HepG2 (cell line): Measurements from ENCODE around the gene GNG4. TPM values are rescaled to one million over a fixed set of nuclear protein-coding genes. Genes with fewer than 3 reads are reported as not detected.

Experiments used
- ATAC-seq: fragments of 200-7000 bp; cut with Tn5 transposase; 3 replicates; pipeline ENCODE4 v1.9.1; 2020; ENCODE audit warnings: mild to moderate bottlenecking, moderate library complexity
- BruUV-seq: library from RNA; stranded (reverse); fragments of 400-500 nt; replicated peaks from 2 replicates; lab custom pipeline; 2021; lab: Mats Ljungman, UMichigan
- CTCF ChIA-PET: fragments of 300-600 bp; formaldehyde crosslinking; extraction: SDS; loops from one replicate; lab custom pipeline; 2021; ENCODE audit warnings: low total read pairs, inconsistent platforms, low intra/inter-chr PET ratio; lab: Yijun Ruan, JAX
- POLR2A ChIA-PET: fragments of 350-600 bp; sonication (Branson Sonifier 250); formaldehyde crosslinking; loops from one replicate; lab custom pipeline; 2020; ENCODE audit warnings: antibody characterized with exemption, inconsistent platforms; lab: Yijun Ruan, JAX
- DNase-seq: peaks from one replicate; pipeline ENCODE4 v3.0.0-alpha.2; 2015; ENCODE audit warnings: low spot score
- FAIRE-seq: peaks from 3 replicates; lab custom pipeline; 2011; peaks lifted over from hg19 to GRCh38; lab: Jason Lieb, UNC
- H2AFZ ChIP-seq: one replicate; pipeline ENCODE4 v1.6.1; 2011; ENCODE audit warnings: low read length, inconsistent platforms
- H3K27ac ChIP-seq: fragments of 300-600 bp; 3 replicates; pipeline ENCODE4 v1.8.0; 2011; ENCODE audit warnings: mixed run types, mild to moderate bottlenecking, mixed read lengths, low read length, inconsistent platforms; ENCODE audit not compliant: insufficient read depth; ENCODE audit errors: extremely low read length
- H3K27me3 ChIP-seq, 2 experiments: fragments of 200-600 bp in 1 of 2; 2 replicates in 1 of 2; 3 replicates in 1 of 2; pipeline versions ENCODE4 v1.6.0 to v1.8.0; 2011; ENCODE audit warnings: low read length in 2 of 2, mild to moderate bottlenecking in 2 of 2, moderate library complexity in 2 of 2, inconsistent platforms in 1 of 2; ENCODE audit not compliant: insufficient read depth in 2 of 2, control insufficient read depth in 1 of 2
- H3K36me3 ChIP-seq, 2 experiments: fragments of 200-600 bp in 1 of 2; replicated peaks in 1 of 2; 2 replicates in 1 of 2; 3 replicates in 1 of 2; pipeline versions ENCODE4 v1.5.1 to v1.8.0; 2011; ENCODE audit warnings: low read length in 2 of 2, inconsistent platforms in 1 of 2; ENCODE audit not compliant: insufficient read depth in 2 of 2, control insufficient read depth in 1 of 2
- H3K4me1 ChIP-seq: 2 replicates; pipeline ENCODE4 v1.5.1; 2012; ENCODE audit warnings: low read length, inconsistent platforms; ENCODE audit not compliant: insufficient read depth
- H3K4me2 ChIP-seq: 2 replicates; pipeline ENCODE4 v1.6.0; 2011; ENCODE audit warnings: low read depth, low read length, inconsistent platforms
- H3K4me3 ChIP-seq, 3 experiments: fragments of 200-600 bp in 1 of 3; sonication (generic), shearing (Covaris generic) in 1 of 3; replicated peaks in 1 of 3; 2 replicates each; pipeline ENCODE4 v1.5.1; 2011 to 2016; ENCODE audit warnings: low read length in 3 of 3, inconsistent platforms in 2 of 3, low read depth in 2 of 3, mild to moderate bottlenecking in 2 of 3, control low read depth in 1 of 3, mixed read lengths in 1 of 3; ENCODE audit not compliant: insufficient read depth in 1 of 3
- H3K79me2 ChIP-seq: one replicate; pipeline ENCODE4 v1.6.1; 2011; ENCODE audit warnings: low read length, inconsistent platforms; ENCODE audit not compliant: insufficient read depth
- H3K9ac ChIP-seq: 2 replicates; pipeline ENCODE4 v1.6.0; 2011; ENCODE audit warnings: mild to moderate bottlenecking, low read depth, low read length, inconsistent platforms; ENCODE audit not compliant: insufficient read depth
- H3K9me3 ChIP-seq: 2 replicates; pipeline ENCODE4 v1.5.1; 2012; ENCODE audit warnings: mild to moderate bottlenecking, low read length
- H4K20me1 ChIP-seq: 2 replicates; pipeline ENCODE4 v1.6.0; 2011; ENCODE audit warnings: inconsistent platforms, mild to moderate bottlenecking, low read length, moderate library complexity; ENCODE audit not compliant: insufficient read depth
- ASH2L ChIP-seq: fragments of 300-600, 200-600 bp; sonication (generic); IDR thresholded peaks from 2 replicates; pipeline ENCODE4 v1.7.0; 2017; ENCODE audit warnings: low read depth, mild to moderate bottlenecking, moderate library complexity, mixed read lengths, low read length; ENCODE audit not compliant: insufficient read length
- MATR3 ChIP-seq: sonication (generic); formaldehyde crosslinking; IDR thresholded peaks from 2 replicates; pipeline ENCODE4 v1.4.0; 2020; ENCODE audit warnings: missing genetic modification reagents
- MLLT10 ChIP-seq: sonication (generic); formaldehyde crosslinking; IDR thresholded peaks from 2 replicates; pipeline ENCODE4 v1.4.0; 2020; ENCODE audit warnings: missing genetic modification reagents
- NCOR1 ChIP-seq: fragments of 200-600 bp; sonication (generic); IDR thresholded peaks from 2 replicates; pipeline ENCODE4 v1.7.0; 2017; ENCODE audit warnings: antibody characterized with exemption, low read length, borderline replicate concordance
- NFKB2 ChIP-seq: sonication (generic); formaldehyde crosslinking; IDR thresholded peaks from 2 replicates; pipeline ENCODE4 v1.4.0; 2020; ENCODE audit warnings: missing genetic modification reagents, borderline replicate concordance
- SIN3A ChIP-seq: IDR thresholded peaks from 2 replicates; pipeline ENCODE4 v1.6.1; 2011; ENCODE audit warnings: low read depth, mild to moderate bottlenecking, control low read depth, low read length, borderline replicate concordance
- SMAD1 ChIP-seq: sonication (generic); formaldehyde crosslinking; IDR thresholded peaks from 2 replicates; pipeline ENCODE4 v1.4.0; 2020; ENCODE audit warnings: missing genetic modification reagents, low read depth, mild to moderate bottlenecking, borderline replicate concordance
- TAF15 ChIP-seq: fragments of 200-400 bp; formaldehyde crosslinking; IDR thresholded peaks from one replicate; pipeline ENCODE4 v1.6.1; 2018; ENCODE audit warnings: mild to moderate bottlenecking, low read depth, low read length; ENCODE audit not compliant: poor library complexity, severe bottlenecking
- ZFY ChIP-seq: sonication (generic); formaldehyde crosslinking; IDR thresholded peaks from 2 replicates; pipeline ENCODE4 v1.4.0; 2020; ENCODE audit warnings: missing genetic modification reagents
- ZNF790 ChIP-seq: sonication (generic); formaldehyde crosslinking; IDR thresholded peaks from 2 replicates; pipeline ENCODE4 v1.8.0; 2022; ENCODE audit warnings: missing genetic modification reagents, mild to moderate bottlenecking, borderline replicate concordance
- WGBS: methylation state at CpG from one replicate; pipeline ENCODE4 v1.1.6; 2017; ENCODE audit warnings: low lambda C conversion rate; 5-methylcytosine and 5-hydroxymethylcytosine counted together
- in situ Hi-C: cut with HindIII; loops from 2 replicates; pipeline ENCODE4 v1.10.0; 2017; ENCODE audit warnings: low pct_unique_long_range_greater_than_20kb; ENCODE audit not compliant: extremely low pct_ligation_motif_present
- intact Hi-C: fragments of 100-400 bp; cut with micrococcal nuclease; formaldehyde crosslinking; loops from one replicate; pipeline ENCODE4 v1.10.0; 2022; ENCODE audit not compliant: unreplicated experiment
- polyA plus RNA-seq, 8 experiments: library from polyadenylated mRNA; depleted of rRNA in 3 of 8; stranded (reverse) in 7 of 8; unstranded in 1 of 8; fragments of >200 nt; fragmentation: Illumina TruSeq in 4 of 8; extraction: Trizol in 4 of 8; gene quantifications; 2 replicates each; pipeline versions ENCODE4 v1.2.1 to v1.2.3, GENCODE V29; 2011 to 2016; ENCODE audit warnings: low read depth in 4 of 8, missing spikeins in 1 of 8, mixed read lengths in 1 of 8; ENCODE audit not compliant: insufficient read depth in 1 of 8
- total RNA-seq, 5 experiments: library from RNA; depleted of rRNA; stranded (reverse); fragments of >200 nt; fragmentation: Illumina TruSeq; extraction: Trizol; gene quantifications; 2 replicates each; pipeline ENCODE4 v1.2.3, GENCODE V29; 2016; ENCODE audit warnings: low read depth in 1 of 5
- TF ChIP-seq, protein P1 (sequence below): sonication (generic); formaldehyde crosslinking; IDR thresholded peaks from 2 replicates; pipeline ENCODE4 v1.9.0; 2022; ENCODE audit warnings: low read depth, missing genetic modification reagents
- TF ChIP-seq, protein P2 (sequence below): IDR thresholded peaks from 2 replicates; pipeline ENCODE4 v1.6.1; 2012; ENCODE audit warnings: inconsistent platforms
- TF ChIP-seq, protein P3 (sequence below): sonication (generic); formaldehyde crosslinking; IDR thresholded peaks from 2 replicates; pipeline ENCODE4 v1.4.0; 2020; ENCODE audit warnings: missing genetic modification reagents

The GNG4 gene
- total and polyA plus RNA-seq, 2 of the 13 experiments (the other 11 are each of a cell fraction or from before 2014, with no cell fraction given), result 27.1 to 69.5 TPM

GRCh38 chr1:235659186-235659771, 9.7 kb upstream of the GNG4 start:
- H2AFZ ChIP-seq, result no peak overlapping the region
- no peaks in the 10 kb centered on the region for H4K20me1 ChIP-seq
- no TSS peak for BruUV-seq
- intact Hi-C loops (loop anchor here (5.0 kb wide), 1 partner anchor 73 kb away; no protein-coding TSS in a partner anchor), in situ Hi-C loops (no loop called here)
- ATAC-seq (no peak), FAIRE-seq (no peak), DNase-seq (no peak)
- no peak overlapping the region for H3K27ac ChIP-seq
- no peaks in the 10 kb centered on the region for H3K36me3 ChIP-seq
- no peak overlapping the region for H3K4me3 ChIP-seq
- CTCF ChIA-PET, result no interaction called here
- peaks cover 32% of the 10 kb centered on the region for H3K4me1 ChIP-seq
- H3K79me2 ChIP-seq, result no peaks in the 10 kb centered on the region
- TF ChIP-seq ASH2L (no peak), ZNF790 (CRISPR knock-in tag) (no peak), ZFY (no peak), MATR3 (no peak), NFKB2 (CRISPR knock-in tag) (no peak), MLLT10 (CRISPR knock-in tag) (no peak), TAF15 (no peak), SMAD1 (CRISPR knock-in tag) (no peak), SIN3A (no peak), NCOR1 (no peak)
- TF ChIP-seq, protein P1, sequence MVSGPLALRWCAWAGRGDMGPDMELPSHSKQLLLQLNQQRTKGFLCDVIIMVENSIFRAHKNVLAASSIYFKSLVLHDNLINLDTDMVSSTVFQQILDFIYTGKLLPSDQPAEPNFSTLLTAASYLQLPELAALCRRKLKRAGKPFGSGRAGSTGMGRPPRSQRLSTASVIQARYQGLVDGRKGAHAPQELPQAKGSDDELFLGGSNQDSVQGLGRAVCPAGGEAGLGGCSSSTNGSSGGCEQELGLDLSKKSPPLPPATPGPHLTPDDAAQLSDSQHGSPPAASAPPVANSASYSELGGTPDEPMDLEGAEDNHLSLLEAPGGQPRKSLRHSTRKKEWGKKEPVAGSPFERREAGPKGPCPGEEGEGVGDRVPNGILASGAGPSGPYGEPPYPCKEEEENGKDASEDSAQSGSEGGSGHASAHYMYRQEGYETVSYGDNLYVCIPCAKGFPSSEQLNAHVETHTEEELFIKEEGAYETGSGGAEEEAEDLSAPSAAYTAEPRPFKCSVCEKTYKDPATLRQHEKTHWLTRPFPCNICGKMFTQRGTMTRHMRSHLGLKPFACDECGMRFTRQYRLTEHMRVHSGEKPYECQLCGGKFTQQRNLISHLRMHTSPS (CRISPR knock-in tag), result no peak
- TF ChIP-seq, protein P2, sequence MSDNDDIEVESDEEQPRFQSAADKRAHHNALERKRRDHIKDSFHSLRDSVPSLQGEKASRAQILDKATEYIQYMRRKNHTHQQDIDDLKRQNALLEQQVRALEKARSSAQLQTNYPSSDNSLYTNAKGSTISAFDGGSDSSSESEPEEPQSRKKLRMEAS, result no peak
- TF ChIP-seq, protein P3, sequence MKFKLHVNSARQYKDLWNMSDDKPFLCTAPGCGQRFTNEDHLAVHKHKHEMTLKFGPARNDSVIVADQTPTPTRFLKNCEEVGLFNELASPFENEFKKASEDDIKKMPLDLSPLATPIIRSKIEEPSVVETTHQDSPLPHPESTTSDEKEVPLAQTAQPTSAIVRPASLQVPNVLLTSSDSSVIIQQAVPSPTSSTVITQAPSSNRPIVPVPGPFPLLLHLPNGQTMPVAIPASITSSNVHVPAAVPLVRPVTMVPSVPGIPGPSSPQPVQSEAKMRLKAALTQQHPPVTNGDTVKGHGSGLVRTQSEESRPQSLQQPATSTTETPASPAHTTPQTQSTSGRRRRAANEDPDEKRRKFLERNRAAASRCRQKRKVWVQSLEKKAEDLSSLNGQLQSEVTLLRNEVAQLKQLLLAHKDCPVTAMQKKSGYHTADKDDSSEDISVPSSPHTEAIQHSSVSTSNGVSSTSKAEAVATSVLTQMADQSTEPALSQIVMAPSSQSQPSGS (CRISPR knock-in tag), result no peak
- POLR2A ChIA-PET, result interaction anchor here (0.7 kb wide), 1 partner anchor 28 kb away, joined by 5 read pairs; no protein-coding TSS in a partner anchor
- H3K9me3 ChIP-seq, result no peaks in the 10 kb centered on the region
- no peak overlapping the region for H3K4me2 ChIP-seq
- H3K27me3 ChIP-seq, result no peaks in the 10 kb centered on the region
- WGBS, result 96% methylated on average over 14 of the region's 14 CpGs
- no peak overlapping the region for H3K9ac ChIP-seq
